HCT116 (cell line): ENCODE measurements around the gene RBM34. TPM values are rescaled to one million over a fixed set of nuclear protein-coding genes. Genes with fewer than 3 reads are reported as not detected.

Source experiments
- ATAC-seq: fragments of 200-7000 bp; cut with Tn5 transposase; 2 replicates; pipeline ENCODE4 v1.9.1; 2020; ENCODE audit warnings: mild to moderate bottlenecking, moderate library complexity
- BruUV-seq: library from RNA; stranded (reverse); fragments of 400-500 nt; replicated peaks from 2 replicates; lab custom pipeline; 2021; lab: Mats Ljungman, UMichigan
- CTCF ChIA-PET: fragments of 300-600 bp; sonication (Branson Sonifier 250); formaldehyde crosslinking; loops from one replicate; lab custom pipeline; 2021; ENCODE audit warnings: antibody characterized with exemption; lab: Charles Lee
- POLR2A ChIA-PET: fragments of 300-600, 350-600 bp; sonication (Branson Sonifier 250); formaldehyde crosslinking; loops from one replicate; lab custom pipeline; 2021; ENCODE audit warnings: antibody characterized with exemption; lab: Charles Lee
- RAD21 ChIA-PET, 2 experiments: fragments of 300-600 bp; sonication (Branson Sonifier 250); formaldehyde crosslinking; loops; one replicate each; lab custom pipeline; 2023; ENCODE audit warnings: low total read pairs in 2 of 2; ENCODE audit not compliant: uncharacterized antibody in 2 of 2, unreplicated experiment in 2 of 2, low non-redundant PET in 1 of 2; lab: Charles Lee
- DNase-seq: peaks from one replicate; pipeline ENCODE4 v3.0.0-alpha.2; 2010; ENCODE audit warnings: low read depth, low spot score
- H2AFZ ChIP-seq: fragments of 200-600 bp; shearing (Covaris generic), sonication (generic); 2 replicates; pipeline ENCODE4 v1.6.1; 2017; ENCODE audit warnings: low read depth, mixed run types, mixed read lengths, antibody characterized with exemption, low read length; ENCODE audit not compliant: poor library complexity, severe bottlenecking
- H3K27ac ChIP-seq: 2 replicates; pipeline ENCODE4 v1.5.1; 2012; ENCODE audit warnings: low read depth, low read length
- H3K27me3 ChIP-seq: fragments of 200-600 bp; sonication (generic); 2 replicates; pipeline ENCODE4 v1.6.1; 2016; ENCODE audit warnings: mixed run types, low read length, mixed read lengths; ENCODE audit not compliant: insufficient read depth
- H3K36me3 ChIP-seq, 2 experiments: fragments of 200-500 bp in 1 of 2; fragments of 200-600 bp in 1 of 2; sonication (Bioruptor generic) in 1 of 2; sonication (generic) in 1 of 2; 2 replicates each; pipeline versions ENCODE4 v1.5.1 to v1.6.1; 2014 to 2016; ENCODE audit warnings: low read length in 2 of 2, inconsistent platforms in 1 of 2, mixed read lengths in 1 of 2, mixed run types in 1 of 2; ENCODE audit not compliant: insufficient read depth in 2 of 2, control insufficient read depth in 1 of 2
- H3K4me1 ChIP-seq, 2 experiments: fragments of 200-600 bp in 1 of 2; sonication (generic) in 1 of 2; 2 replicates each; pipeline versions ENCODE4 v1.5.1 to v1.6.1; 2012 to 2017; ENCODE audit warnings: low read length in 2 of 2, inconsistent platforms in 1 of 2, mild to moderate bottlenecking in 1 of 2, mixed read lengths in 1 of 2, mixed run types in 1 of 2, moderate library complexity in 1 of 2; ENCODE audit not compliant: insufficient read depth in 2 of 2, control insufficient read depth in 1 of 2
- H3K4me2 ChIP-seq: fragments of 200-600 bp; sonication (generic); 2 replicates; pipeline ENCODE4 v1.6.1; 2017; ENCODE audit warnings: mixed run types, low read length, mixed read lengths
- H3K4me3 ChIP-seq, 2 experiments: fragments of 200-600 bp in 1 of 2; sonication (generic) in 1 of 2; replicated peaks in 1 of 2; 2 replicates each; pipeline ENCODE4 v1.5.1; 2011 to 2016; ENCODE audit warnings: low read length in 2 of 2, control low read depth in 1 of 2, low read depth in 1 of 2, mild to moderate bottlenecking in 1 of 2, mixed read lengths in 1 of 2, mixed run types in 1 of 2
- H3K79me2 ChIP-seq: fragments of 200-600 bp; sonication (generic); 2 replicates; pipeline ENCODE4 v1.6.1; 2017; ENCODE audit warnings: mild to moderate bottlenecking, mixed run types, low read length, moderate library complexity, mixed read lengths; ENCODE audit not compliant: insufficient read depth
- H3K9ac ChIP-seq: fragments of 200-600 bp; sonication (generic); 2 replicates; pipeline ENCODE4 v1.6.1; 2016; ENCODE audit warnings: low read length, mixed read lengths
- H3K9me2 ChIP-seq: fragments of 200-600 bp; sonication (generic), shearing (Covaris generic); 2 replicates; pipeline ENCODE4 v1.6.1; 2017; ENCODE audit warnings: mixed run types, mild to moderate bottlenecking, moderate library complexity; ENCODE audit not compliant: insufficient read depth
- H3K9me3 ChIP-seq, 2 experiments: fragments of 200-500 bp in 1 of 2; fragments of 200-600 bp in 1 of 2; sonication (Bioruptor generic) in 1 of 2; sonication (generic) in 1 of 2; 2 replicates each; pipeline ENCODE4 v1.6.1; 2014 to 2017; ENCODE audit warnings: low read length in 2 of 2, mixed read lengths in 2 of 2, inconsistent platforms in 1 of 2, low read depth in 1 of 2, mild to moderate bottlenecking in 1 of 2, mixed run types in 1 of 2, moderate library complexity in 1 of 2; ENCODE audit not compliant: control insufficient read depth in 1 of 2, insufficient read depth in 1 of 2
- H4K20me1 ChIP-seq: fragments of 200-600 bp; sonication (generic), shearing (Covaris generic); 2 replicates; pipeline ENCODE4 v1.6.1; 2017; ENCODE audit warnings: mixed run types, mild to moderate bottlenecking, moderate library complexity; ENCODE audit not compliant: insufficient read depth
- ATF3 ChIP-seq: IDR thresholded peaks from 2 replicates; pipeline ENCODE4 v1.6.1; 2012
- CBX3 ChIP-seq: IDR thresholded peaks from 2 replicates; pipeline ENCODE4 v1.6.1; 2012; ENCODE audit warnings: low read depth
- CEBPB ChIP-seq: IDR thresholded peaks from 2 replicates; pipeline ENCODE4 v1.6.1; 2012; ENCODE audit warnings: low read depth
- EGR1 ChIP-seq: IDR thresholded peaks from 2 replicates; pipeline ENCODE4 v1.6.1; 2012; ENCODE audit warnings: low read depth
- EZH2 ChIP-seq: fragments of 200-600 bp; sonication (generic); IDR thresholded peaks from 2 replicates; pipeline ENCODE4 v1.6.1; 2017; ENCODE audit warnings: antibody characterized with exemption, mixed run types
- FOSL1 ChIP-seq: IDR thresholded peaks from 2 replicates; pipeline ENCODE4 v1.6.1; 2012; ENCODE audit warnings: low read depth
- MAX ChIP-seq: IDR thresholded peaks from 2 replicates; pipeline ENCODE4 v1.6.1; 2012
- RAD21 ChIP-seq: IDR thresholded peaks from 2 replicates; pipeline ENCODE4 v1.6.1; 2012; ENCODE audit warnings: low read depth, mild to moderate bottlenecking
- SIN3A ChIP-seq: IDR thresholded peaks from 2 replicates; pipeline ENCODE4 v1.6.1; 2012; ENCODE audit warnings: low read depth
- SRF ChIP-seq: IDR thresholded peaks from 2 replicates; pipeline ENCODE4 v1.6.1; 2012; ENCODE audit warnings: low read depth
- ZBTB33 ChIP-seq: IDR thresholded peaks from 2 replicates; pipeline ENCODE4 v1.6.1; 2011; ENCODE audit warnings: mild to moderate bottlenecking, low read length, moderate library complexity; ENCODE audit not compliant: insufficient replicate concordance; ENCODE audit errors: extremely low read depth
- ZFX ChIP-seq: fragments of 450-650 bp; IDR thresholded peaks from 2 replicates; pipeline ENCODE4 v1.6.1; 2017
- ZNF274 ChIP-seq: fragments of 200-500 bp; sonication (Bioruptor generic); IDR thresholded peaks from 2 replicates; pipeline ENCODE4 v1.6.1; 2014; ENCODE audit warnings: mild to moderate bottlenecking, low read depth, low read length, inconsistent platforms
- intact Hi-C: fragments of 100-400 bp; cut with micrococcal nuclease; formaldehyde crosslinking; loops from 2 replicates; pipeline ENCODE4 v1.10.0; 2022
- total RNA-seq: library from RNA; stranded (reverse); gene quantifications from one replicate; pipeline ENCODE4 v1.2.1, GENCODE V29; 2021; ENCODE audit not compliant: unreplicated experiment

RBM34 gene
- total RNA-seq, 1 experiment from 2014 or later, result 82.0 TPM

GRCh38 chr1:235199441-235199840 is 38.4 kb upstream of the RBM34 start:
- no peak overlapping the region for H3K27ac ChIP-seq
- H2AFZ ChIP-seq, result no peak overlapping the region
- BruUV-seq, result no TSS peak
- H3K9ac ChIP-seq, result no peak overlapping the region
- no peaks in the 10 kb centered on the region for H3K27me3 ChIP-seq
- H3K4me3 ChIP-seq, result no peak overlapping the region
- no peak overlapping the region for H3K4me2 ChIP-seq
- TF ChIP-seq CEBPB, result no peak
- no peak for TF ChIP-seq SRF
- TF ChIP-seq ZFX, result no peak
- no peak for TF ChIP-seq RAD21
- no peak for TF ChIP-seq MAX
- H3K79me2 ChIP-seq, result no peaks in the 10 kb centered on the region
- intact Hi-C loops, result no loop called here
- DNase-seq (no peak), ATAC-seq (no peak)
- ChIA-PET RAD21 (no interaction called here), CTCF (no interaction called here), POLR2A (no interaction called here)
- no peaks in the 10 kb centered on the region for H4K20me1 ChIP-seq
- H3K9me2 ChIP-seq, result no peaks in the 10 kb centered on the region
- peaks cover 3 to 9% of the 10 kb centered on the region in 2 experiments; a peak in 3 of 4 replicates for H3K36me3 ChIP-seq
- no peaks in the 10 kb centered on the region for H3K9me3 ChIP-seq
- H3K4me1 ChIP-seq, result no peaks in the 10 kb centered on the region

- ChIA-PET CTCF (no interaction called here), RAD21 (no interaction called here), POLR2A (no interaction called here)
- intact Hi-C loops, result no loop called here
- DNase-seq, result no peak
- no peaks in the 10 kb centered on the region for H3K9me3 ChIP-seq
- H3K27ac ChIP-seq, result no peak overlapping the region
- BruUV-seq, result no TSS peak
- peaks cover 12 to 13% of the 10 kb centered on the region in 2 experiments for H3K36me3 ChIP-seq
- no peaks in the 10 kb centered on the region for H4K20me1 ChIP-seq
- H3K79me2 ChIP-seq, result peaks cover 2% of the 10 kb centered on the region
- H3K9ac ChIP-seq, result no peak overlapping the region
- no peak overlapping the region for H2AFZ ChIP-seq
- H3K4me3 ChIP-seq, result no peak overlapping the region
- TF ChIP-seq MAX (no peak), SIN3A (no peak), ZNF274 (no peak), ZBTB33 (no peak), RAD21 (no peak), EGR1 (no peak), EZH2 (no peak), ATF3 (no peak), CBX3 (no peak), FOSL1 (no peak), CEBPB (no peak)
- H3K9me2 ChIP-seq, result no peaks in the 10 kb centered on the region
- no peak for ATAC-seq
- no peaks in the 10 kb centered on the region for H3K27me3 ChIP-seq
- H3K4me1 ChIP-seq, result no peaks in the 10 kb centered on the region
- H3K4me2 ChIP-seq, result no peak overlapping the region
Observed at GRCh38 chr1:235190431-235190830, 29.4 kb upstream of the RBM34 start.
